Measurements from ENCODE around the gene FOLR1. TPM values are rescaled to one million over a fixed set of nuclear protein-coding genes. Genes with fewer than 3 reads are reported as not detected.
"Not testable (repeated sequence)": the region's sequence is repeated elsewhere in the genome, so short reads cannot be mapped to it uniquely, and the experiment has no call there.

The FOLR1 gene
- total RNA-seq, 1 experiment from 2014 or later, result 4.8 TPM

- H3K27ac ChIP-seq (ENCODE audit: low read depth, low read length); H3K4me1 ChIP-seq (ENCODE audit: control insufficient read depth in 1 of 2, insufficient read depth in 2 of 2, low read length in 2 of 2); BruUV-seq (replicated peaks); RAD21 ChIA-PET (ENCODE audit: low non-redundant PET in 1 of 2, low total read pairs in 2 of 2, uncharacterized antibody in 2 of 2, unreplicated experiment in 2 of 2); H3K9me2 ChIP-seq (ENCODE audit: insufficient read depth); POLR2A ChIA-PET; ATAC-seq; DNase-seq (ENCODE audit: low read depth, low spot score); H3K79me2 ChIP-seq (ENCODE audit: insufficient read depth, low read length); H3K27me3 ChIP-seq (ENCODE audit: insufficient read depth, low read length); H3K4me2 ChIP-seq (ENCODE audit: low read length); H3K9ac ChIP-seq (ENCODE audit: low read length); intact Hi-C loops (cut with micrococcal nuclease); H3K36me3 ChIP-seq (ENCODE audit: control insufficient read depth in 1 of 2, insufficient read depth in 2 of 2, low read length in 2 of 2); CTCF ChIA-PET; H4K20me1 ChIP-seq (ENCODE audit: insufficient read depth); H2AFZ ChIP-seq (ENCODE audit: low read depth, low read length, poor library complexity, severe bottlenecking); H3K9me3 ChIP-seq (ENCODE audit: control insufficient read depth in 1 of 2, insufficient read depth in 1 of 2, low read depth in 1 of 2, low read length in 2 of 2); H3K4me3 ChIP-seq (replicated peaks in 1 of 2; ENCODE audit: low read depth in 1 of 2, low read length in 2 of 2): not testable (repeated sequence)
These were observed 9.5 kb downstream of the FOLR1 start for GRCh38 chr11:72201445-72201844.

- Histone ChIP-seq H3K4me1 (ENCODE audit: control insufficient read depth in 1 of 2, insufficient read depth in 2 of 2, low read length in 2 of 2) (no peaks in the 10 kb centered on the region), H4K20me1 (ENCODE audit: insufficient read depth) (no peaks in the 10 kb centered on the region), H3K27ac (ENCODE audit: low read depth, low read length) (no peak overlapping the region), H3K79me2 (ENCODE audit: insufficient read depth, low read length) (no peaks in the 10 kb centered on the region), H3K4me3 (replicated peaks in 1 of 2; ENCODE audit: low read depth in 1 of 2, low read length in 2 of 2) (no peak overlapping the region), H3K9me2 (ENCODE audit: insufficient read depth) (no peaks in the 10 kb centered on the region), H3K27me3 (ENCODE audit: insufficient read depth, low read length) (no peaks in the 10 kb centered on the region), H3K9me3 (ENCODE audit: control insufficient read depth in 1 of 2, insufficient read depth in 1 of 2, low read depth in 1 of 2, low read length in 2 of 2) (no peaks in the 10 kb centered on the region), H3K9ac (ENCODE audit: low read length) (no peak overlapping the region), H3K4me2 (ENCODE audit: low read length) (no peak overlapping the region), H3K36me3 (ENCODE audit: control insufficient read depth in 1 of 2, insufficient read depth in 2 of 2, low read length in 2 of 2) (no peaks in the 10 kb centered on the region), H2AFZ (ENCODE audit: low read depth, low read length, poor library complexity, severe bottlenecking) (no peak overlapping the region)
- ChIA-PET RAD21 (ENCODE audit: low non-redundant PET in 1 of 2, low total read pairs in 2 of 2, uncharacterized antibody in 2 of 2, unreplicated experiment in 2 of 2) (no interaction called here), POLR2A (interaction anchor here (0.5 kb wide), 1 partner anchor 257 kb away, joined by 3 read pairs; no protein-coding TSS in a partner anchor), CTCF (no interaction called here)
- ATAC-seq (no peak), DNase-seq (ENCODE audit: low read depth, low spot score) (no peak)
- intact Hi-C loops (cut with micrococcal nuclease), result no loop called here
- BruUV-seq (replicated peaks), result no TSS peak
- TF ChIP-seq MAX (IDR thresholded peaks at IDR 0.05) (no peak), CEBPB (IDR thresholded peaks at IDR 0.05; ENCODE audit: low read depth) (no peak), RAD21 (IDR thresholded peaks at IDR 0.05; ENCODE audit: low read depth) (no peak), TCF7L2 (IDR thresholded peaks at IDR 0.05; ENCODE audit: borderline replicate concordance, extremely low read depth, insufficient read depth, insufficient read length) (no peak), YY1 (IDR thresholded peaks at IDR 0.05; ENCODE audit: extremely low read depth, insufficient replicate concordance, low read depth, low read length) (no peak), POLR2AphosphoS5 (IDR thresholded peaks at IDR 0.05; ENCODE audit: low read depth, low read length) (no peak), CTCF (IDR thresholded peaks at IDR 0.05 in 2 of 3, conservative IDR thresholded peaks at IDR 0.05 in 1 of 3; ENCODE audit: borderline replicate concordance in 1 of 3, insufficient read depth in 1 of 3, low read depth in 2 of 3, low read length in 2 of 3) (no peak), FOSL1 (IDR thresholded peaks at IDR 0.05; ENCODE audit: low read depth) (no peak), EZH2 (IDR thresholded peaks at IDR 0.05) (no peak), ZFX (IDR thresholded peaks at IDR 0.05) (no peak), ELF1 (IDR thresholded peaks at IDR 0.05; ENCODE audit: borderline replicate concordance, low read depth) (no peak), JUND (IDR thresholded peaks at IDR 0.05) (no peak), EZH2phosphoT487 (IDR thresholded peaks at IDR 0.05; ENCODE audit: borderline replicate concordance) (no peak), REST (IDR thresholded peaks at IDR 0.05; ENCODE audit: low read depth) (no peak), ATF3 (IDR thresholded peaks at IDR 0.05) (no peak), ZNF274 (IDR thresholded peaks at IDR 0.05; ENCODE audit: low read depth, low read length) (no peak), CBX3 (IDR thresholded peaks at IDR 0.05; ENCODE audit: low read depth) (no peak)
These were observed 10.6 kb downstream of the FOLR1 start for GRCh38 chr11:72202571-72202970.

All from HCT116 (cell line).